BE2C (cell line): Measurements from ENCODE around the gene NTMT2.

Source experiments
- DNase-seq: peaks from one replicate; pipeline ENCODE4 v3.0.0-alpha.2; 2020
- H3K27me3 ChIP-seq: fragments of 250-450 bp; sonication (Bioruptor Pico); 2 replicates; pipeline ENCODE4 v1.5.1; 2020; ENCODE audit warnings: mild to moderate bottlenecking
- H3K36me3 ChIP-seq: fragments of 250-450 bp; sonication (Bioruptor Pico); 2 replicates; pipeline ENCODE4 v1.5.1; 2020; ENCODE audit warnings: mild to moderate bottlenecking
- H3K4me1 ChIP-seq: fragments of 250-450 bp; sonication (Bioruptor Pico); 2 replicates; pipeline ENCODE4 v1.5.1; 2020
- H3K4me3 ChIP-seq: 2 replicates; pipeline ENCODE4 v1.5.1; 2011; ENCODE audit warnings: low read depth, low read length
- H3K9me3 ChIP-seq: fragments of 250-450 bp; sonication (Bioruptor Pico); 2 replicates; pipeline ENCODE4 v1.5.1; 2020
- CTCF ChIP-seq: IDR thresholded peaks from 2 replicates; pipeline ENCODE4 v1.5.1; 2012; ENCODE audit warnings: mild to moderate bottlenecking, low read depth, low read length

Gene NTMT2

GRCh38 chr1:170150921-170151320 is 5.2 kb downstream of the NTMT2 start:
- Histone ChIP-seq H3K27me3 (no peaks in the 10 kb centered on the region), H3K9me3 (no peaks in the 10 kb centered on the region), H3K4me3 (no peak overlapping the region), H3K4me1 (no peaks in the 10 kb centered on the region), H3K36me3 (no peaks in the 10 kb centered on the region)
- no peak for TF ChIP-seq CTCF
- DNase-seq = no peak

GRCh38 chr1:170153417-170153816 is 7.7 kb downstream of the NTMT2 start:
- no peak for TF ChIP-seq CTCF
- no peak overlapping the region for H3K4me3 ChIP-seq
- DNase-seq = no peak
- no peaks in the 10 kb centered on the region for H3K4me1 ChIP-seq
- H3K36me3 ChIP-seq = no peaks in the 10 kb centered on the region
- no peaks in the 10 kb centered on the region for H3K27me3 ChIP-seq
- no peaks in the 10 kb centered on the region for H3K9me3 ChIP-seq

GRCh38 chr1:170155055-170155454 is 9.3 kb downstream of the NTMT2 start:
- no peaks in the 10 kb centered on the region for H3K36me3 ChIP-seq
- no peak for TF ChIP-seq CTCF
- H3K9me3 ChIP-seq = no peaks in the 10 kb centered on the region
- no peaks in the 10 kb centered on the region for H3K27me3 ChIP-seq
- no peak for DNase-seq
- no peaks in the 10 kb centered on the region for H3K4me1 ChIP-seq
- H3K4me3 ChIP-seq = no peak overlapping the region

- Histone ChIP-seq H3K9me3 (no peaks in the 10 kb centered on the region), H3K27me3 (no peaks in the 10 kb centered on the region), H3K4me1 (no peaks in the 10 kb centered on the region), H3K4me3 (no peak overlapping the region), H3K36me3 (no peaks in the 10 kb centered on the region)
- no peak for DNase-seq
- no peak for TF ChIP-seq CTCF
Measured at GRCh38 chr1:170156594-170156993, 10.8 kb downstream of the NTMT2 start.

- no peaks in the 10 kb centered on the region for H3K36me3 ChIP-seq
- H3K27me3 ChIP-seq = no peaks in the 10 kb centered on the region
- H3K9me3 ChIP-seq = no peaks in the 10 kb centered on the region
- H3K4me1 ChIP-seq = no peaks in the 10 kb centered on the region
- DNase-seq = no peak
- TF ChIP-seq CTCF = no peak
- no peak overlapping the region for H3K4me3 ChIP-seq
Measured at GRCh38 chr1:170157820-170158219, 12.1 kb downstream of the NTMT2 start.

- no peaks in the 10 kb centered on the region for H3K9me3 ChIP-seq
- H3K36me3 ChIP-seq = no peaks in the 10 kb centered on the region
- H3K27me3 ChIP-seq = no peaks in the 10 kb centered on the region
- no peak overlapping the region for H3K4me3 ChIP-seq
- H3K4me1 ChIP-seq = no peaks in the 10 kb centered on the region
- TF ChIP-seq CTCF = no peak
- no peak for DNase-seq
Measured at GRCh38 chr1:170162459-170163246, 16.9 kb downstream of the NTMT2 start.
